ENCODE results near the gene OXER1. TPM values are rescaled to one million over a fixed set of nuclear protein-coding genes. Genes with fewer than 3 reads are reported as not detected.

The OXER1 gene
- total and polyA plus RNA-seq, 2 of the 13 experiments (the other 11 are each of a cell fraction or from before 2014, with no cell fraction given): 8.0 to 9.0 TPM

GRCh38 chr2:42794271-42795046, 30.5 kb upstream of the OXER1 start (continued):
- TF ChIP-seq ATM (IDR thresholded peaks at IDR 0.05; ENCODE audit: borderline replicate concordance): no peak
- TF ChIP-seq ZNF343 (CRISPR knock-in tag; IDR thresholded peaks at IDR 0.05): 0 out of 2 replicates have a peak, but pooled peaks have one; percentile 37
- 0 out of 2 replicates have a peak, but pooled peaks have one; percentile 76 for TF ChIP-seq SMAD1 (CRISPR knock-in tag; IDR thresholded peaks at IDR 0.05; ENCODE audit: borderline replicate concordance, low read depth)
- TF ChIP-seq PRPF4 (IDR thresholded peaks at IDR 0.05; ENCODE audit: low read depth, low read length, poor library complexity, severe bottlenecking): no peak
- TF ChIP-seq RERE (CRISPR knock-in tag; IDR thresholded peaks at IDR 0.05; ENCODE audit: low read depth): no peak
- TF ChIP-seq NKX3-1 (CRISPR knock-in tag; IDR thresholded peaks at IDR 0.05): no peak
- TF ChIP-seq ZBTB38 (CRISPR knock-in tag; IDR thresholded peaks at IDR 0.05): peak; percentile 78
- TF ChIP-seq KDM5A (IDR thresholded peaks at IDR 0.05; ENCODE audit: borderline replicate concordance, low read length): no peak; the same call in 1 of the 2 replicates
- TF ChIP-seq SALL1 (CRISPR knock-in tag; IDR thresholded peaks at IDR 0.05): peak; percentile 72
- TF ChIP-seq ZNF292 (CRISPR knock-in tag; IDR thresholded peaks at IDR 0.05; ENCODE audit: borderline replicate concordance, low read depth): 0 out of 2 replicates have a peak, but pooled peaks have one; percentile 29
- peak; percentile 48; the same call in 1 of the 2 replicates for TF ChIP-seq GATAD1 (CRISPR knock-in tag; IDR thresholded peaks at IDR 0.05)
- TF ChIP-seq PAWR (CRISPR knock-in tag; IDR thresholded peaks at IDR 0.05; ENCODE audit: borderline replicate concordance): no peak
- TF ChIP-seq CEBPG (CRISPR knock-in tag; IDR thresholded peaks at IDR 0.05): no peak
- no peak for TF ChIP-seq RXRA (CRISPR knock-in tag; IDR thresholded peaks at IDR 0.05)
- 0 out of 2 replicates have a peak, but pooled peaks have one; percentile 40 for TF ChIP-seq MEF2D (CRISPR knock-in tag; IDR thresholded peaks at IDR 0.05)
- peak; percentile 36; the same call in 1 of the 2 replicates for TF ChIP-seq ZNF564 (CRISPR knock-in tag; IDR thresholded peaks at IDR 0.05)
- TF ChIP-seq TFE3 (CRISPR knock-in tag; IDR thresholded peaks at IDR 0.05): 0 out of 2 replicates have a peak, but pooled peaks have one; percentile 15
- TF ChIP-seq SSRP1 (CRISPR knock-in tag; IDR thresholded peaks at IDR 0.05): 0 out of 2 replicates have a peak, but pooled peaks have one; percentile 38
- TF ChIP-seq TBL1XR1 (IDR thresholded peaks at IDR 0.05; ENCODE audit: borderline replicate concordance, low read length, partially characterized antibody): no peak
- no peak for TF ChIP-seq ZFAT (CRISPR knock-in tag; conservative IDR thresholded peaks at IDR 0.05)
- TF ChIP-seq ZNF10 (CRISPR knock-in tag; IDR thresholded peaks at IDR 0.05; ENCODE audit: borderline replicate concordance, low read depth): no peak
- TF ChIP-seq ZNF143 (CRISPR knock-in tag; IDR thresholded peaks at IDR 0.05): no peak
- TF ChIP-seq RFX1 (IDR thresholded peaks at IDR 0.05): no peak
- no peak for TF ChIP-seq ZNF232 (CRISPR knock-in tag; IDR thresholded peaks at IDR 0.05; ENCODE audit: borderline replicate concordance)
- no peak for TF ChIP-seq ZNF253 (CRISPR knock-in tag; IDR thresholded peaks at IDR 0.05; ENCODE audit: borderline replicate concordance)
